Liver (tissue), 9 donors: ENCODE data around the gene NEK8. TPM values are rescaled to one million over a fixed set of nuclear protein-coding genes. Genes with fewer than 3 reads are reported as not detected.

Experiments used
- DNase-seq: peaks from one replicate; pipeline ENCODE4 v3.0.0-alpha.2; 2017; ENCODE audit warnings: low spot score
- H3K27ac ChIP-seq, 2 donors: one replicate each; pipeline ENCODE4 v1.7.0; 2013; ENCODE audit warnings: inconsistent platforms in 2 of 2, low read length in 2 of 2, control low read depth in 1 of 2, low read depth in 1 of 2, mild to moderate bottlenecking in 1 of 2
- H3K27me3 ChIP-seq, 4 donors: one replicate each; pipeline versions ENCODE4 v1.6.1 to v1.7.0; 2013; ENCODE audit warnings: low read length in 3 of 4, inconsistent platforms in 1 of 4, mild to moderate bottlenecking in 1 of 4, moderate library complexity in 1 of 4; ENCODE audit not compliant: control insufficient read depth in 4 of 4, insufficient read depth in 4 of 4
- H3K36me3 ChIP-seq, 4 donors: one replicate each; pipeline versions ENCODE4 v1.6.1 to v1.7.0; 2013; ENCODE audit warnings: low read length in 3 of 4, mild to moderate bottlenecking in 3 of 4, low read depth in 1 of 4, moderate library complexity in 1 of 4; ENCODE audit not compliant: control insufficient read depth in 4 of 4, insufficient read depth in 3 of 4
- H3K4me1 ChIP-seq, 4 donors: one replicate each; pipeline versions ENCODE4 v1.6.1 to v1.7.0; 2013; ENCODE audit warnings: low read length in 3 of 4, mild to moderate bottlenecking in 3 of 4, moderate library complexity in 1 of 4; ENCODE audit not compliant: control insufficient read depth in 4 of 4, insufficient read depth in 4 of 4
- H3K4me3 ChIP-seq, 3 donors: one replicate each; pipeline versions ENCODE4 v1.6.1 to v1.7.0; 2013; ENCODE audit warnings: low read length in 3 of 3, control low read depth in 1 of 3, low read depth in 1 of 3, mild to moderate bottlenecking in 1 of 3
- H3K9ac ChIP-seq, 2 donors: one replicate each; pipeline ENCODE4 v1.7.0; 2013; ENCODE audit warnings: low read length in 2 of 2, mild to moderate bottlenecking in 2 of 2, moderate library complexity in 2 of 2, control low read depth in 1 of 2, low read depth in 1 of 2
- H3K9me3 ChIP-seq, 4 donors: one replicate each; pipeline versions ENCODE4 v1.6.1 to v1.7.0; 2013; ENCODE audit warnings: low read length in 3 of 4; ENCODE audit not compliant: control insufficient read depth in 4 of 4
- ATF3 ChIP-seq: IDR thresholded peaks from 2 replicates; pipeline ENCODE4 v1.6.1; 2016; ENCODE audit warnings: antibody characterized with exemption
- CTCF ChIP-seq: fragments of 150-350 bp; IDR thresholded peaks from 2 replicates; pipeline ENCODE4 v1.5.1; 2017; ENCODE audit warnings: improper control_type of control experiment, low read depth, low read length; ENCODE audit not compliant: missing input control
- EGR1 ChIP-seq, 2 donors: IDR thresholded peaks; 2 replicates each; pipeline ENCODE4 v1.6.1; 2016 to 2018; ENCODE audit warnings: antibody characterized with exemption in 2 of 2, low read depth in 2 of 2
- FOXA1 ChIP-seq: IDR thresholded peaks from 2 replicates; pipeline ENCODE4 v1.6.1; 2016; ENCODE audit warnings: antibody characterized with exemption
- FOXA2 ChIP-seq: IDR thresholded peaks from 2 replicates; pipeline ENCODE4 v1.6.1; 2016; ENCODE audit warnings: antibody characterized with exemption
- GABPA ChIP-seq, 2 donors: IDR thresholded peaks in 1 of 2; conservative IDR thresholded peaks in 1 of 2; 2 replicates each; pipeline ENCODE4 v1.6.1; 2016; ENCODE audit warnings: antibody characterized with exemption in 2 of 2, mild to moderate bottlenecking in 1 of 2, moderate library complexity in 1 of 2
- HNF4A ChIP-seq, 2 donors: conservative IDR thresholded peaks; 2 replicates each; pipeline ENCODE4 v1.6.1; 2016; ENCODE audit warnings: antibody characterized with exemption in 2 of 2, mild to moderate bottlenecking in 2 of 2
- HNF4G ChIP-seq: IDR thresholded peaks from 2 replicates; pipeline ENCODE4 v1.6.1; 2016; ENCODE audit warnings: antibody characterized with exemption
- JUND ChIP-seq, 2 donors: IDR thresholded peaks; 2 replicates each; pipeline ENCODE4 v1.6.1; 2016; ENCODE audit warnings: antibody characterized with exemption in 2 of 2
- MAX ChIP-seq: IDR thresholded peaks from 2 replicates; pipeline ENCODE4 v1.6.1; 2016; ENCODE audit warnings: antibody characterized with exemption
- NR2F2 ChIP-seq: IDR thresholded peaks from 2 replicates; pipeline ENCODE4 v1.6.1; 2016; ENCODE audit warnings: antibody characterized with exemption
- RAD21 ChIP-seq, 2 donors: IDR thresholded peaks; 2 replicates each; pipeline ENCODE4 v1.6.1; 2016; ENCODE audit warnings: antibody characterized with exemption in 2 of 2, mild to moderate bottlenecking in 2 of 2
- RXRA ChIP-seq, 2 donors: IDR thresholded peaks; 2 replicates each; pipeline ENCODE4 v1.6.1; 2017 to 2018; ENCODE audit warnings: antibody characterized with exemption in 2 of 2, mild to moderate bottlenecking in 1 of 2
- SP1 ChIP-seq: IDR thresholded peaks from 2 replicates; pipeline ENCODE4 v1.6.1; 2018; ENCODE audit warnings: antibody characterized with exemption, mild to moderate bottlenecking
- TAF1 ChIP-seq: conservative IDR thresholded peaks from 2 replicates; pipeline ENCODE4 v1.6.1; 2016; ENCODE audit warnings: antibody characterized with exemption, mild to moderate bottlenecking
- YY1 ChIP-seq: IDR thresholded peaks from 2 replicates; pipeline ENCODE4 v1.6.1; 2016; ENCODE audit warnings: antibody characterized with exemption, mild to moderate bottlenecking
- ZBTB33 ChIP-seq: IDR thresholded peaks from 2 replicates; pipeline ENCODE4 v1.6.1; 2016; ENCODE audit warnings: antibody characterized with exemption
- WGBS: extraction: QIAGEN DNeasy Blood & Tissue Kit; methylation state at CpG from one replicate; pipeline ENCODE4 v1.1.7; 2013; 5-methylcytosine and 5-hydroxymethylcytosine counted together
- polyA plus RNA-seq, 2 donors: library from polyadenylated mRNA; stranded (reverse) in 1 of 2; unstranded in 1 of 2; fragments of 200-250 nt in 1 of 2; fragments of >200 nt in 1 of 2; fragmentation: Nextera tagmentation in 1 of 2; extraction: Ambion mirVana in 1 of 2; gene quantifications; one replicate each; pipeline versions ENCODE4 v1.2.1 to v1.2.3, GENCODE V29; 2013 to 2015
- total RNA-seq, 2 donors: library from RNA; depleted of rRNA; stranded (reverse); fragments of >200 nt; gene quantifications; one replicate each; pipeline ENCODE4 v1.2.3, GENCODE V29; 2014
- TF ChIP-seq, protein P1 (sequence below): IDR thresholded peaks from 2 replicates; pipeline ENCODE4 v1.6.1; 2016; ENCODE audit warnings: antibody characterized with exemption, mild to moderate bottlenecking
- donor health status: healthy.
- donor health status: healthy.
- donor health status: healthy.
- donor health status: healthy.
- donor health status: healthy.

Gene NEK8
- total and polyA plus RNA-seq, 4 donors, result 1.7 to 7.8 (median 4.5) TPM

DNA sequence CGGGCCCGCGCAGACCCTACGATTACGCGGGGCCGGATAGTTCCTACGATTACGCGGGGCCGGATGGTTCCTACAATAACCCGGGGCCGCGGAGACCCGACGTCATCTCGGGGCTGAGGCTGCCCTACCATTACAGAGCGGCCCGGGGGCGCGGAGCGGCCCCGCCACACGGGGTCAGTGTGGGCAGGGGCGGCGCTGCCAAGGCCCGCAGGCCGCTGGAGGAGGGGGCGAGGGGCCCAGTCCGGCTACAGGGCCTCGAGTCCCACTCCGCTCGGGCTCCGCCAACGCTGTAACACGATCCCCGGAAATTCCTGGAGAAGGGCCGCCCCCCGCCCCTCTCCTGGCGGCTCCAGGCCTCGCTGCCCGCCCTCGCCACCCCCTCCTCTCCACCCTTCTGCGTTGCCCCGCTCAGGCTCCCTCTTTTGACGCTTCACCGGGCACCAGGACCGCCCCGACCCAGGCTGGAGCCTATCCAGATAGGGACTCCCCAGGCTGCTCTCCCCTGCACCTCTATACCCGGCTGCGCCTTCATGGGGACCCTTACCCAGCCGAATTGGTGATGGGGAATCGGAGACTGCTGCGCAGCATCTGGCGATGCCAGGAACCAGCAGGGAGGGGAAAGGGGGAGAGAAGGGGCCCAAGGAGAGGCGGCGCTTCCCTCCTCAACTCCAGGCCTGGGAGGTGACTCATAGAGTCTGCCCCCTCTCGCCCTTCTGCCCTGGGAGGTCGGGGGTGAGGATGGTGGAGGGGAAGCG, 10.8 kb upstream of the NEK8 start, which contains the start of gene RAB34:
RAB34 (minus strand) TSS at position 291 of the 755 bp plus-strand sequence. CDS start 602 bp downstream, outside the sequence.
- H3K4me3 ChIP-seq, result peak within 1 kb of the TSS in 1 of 3 donors; percentile 36
- WGBS, result 25% methylated on average over 60 of the region's 60 CpGs
- H3K9me3 ChIP-seq, result no peaks in the 10 kb centered on the region
- peaks cover 5 to 11% (median 7%) of the 10 kb centered on the region in 4 donors for H3K36me3 ChIP-seq
- TF ChIP-seq NR2F2 (peak; percentile 59), HNF4A (conservative IDR thresholded peaks at IDR 0.05) (no peak), FOXA1 (no peak)
- H3K27ac ChIP-seq, result peak within 1 kb of the TSS; percentile 60 to 70
- H3K4me1 ChIP-seq, result peaks cover 7 to 27% (median 17%) of the 10 kb centered on the region in 4 donors
- H3K9ac ChIP-seq, result peak within 1 kb of the TSS in 1 of 2 donors; percentile 8
- DNase-seq, result peak; percentile 68
- no peaks in the 10 kb centered on the region for H3K27me3 ChIP-seq

DNA sequence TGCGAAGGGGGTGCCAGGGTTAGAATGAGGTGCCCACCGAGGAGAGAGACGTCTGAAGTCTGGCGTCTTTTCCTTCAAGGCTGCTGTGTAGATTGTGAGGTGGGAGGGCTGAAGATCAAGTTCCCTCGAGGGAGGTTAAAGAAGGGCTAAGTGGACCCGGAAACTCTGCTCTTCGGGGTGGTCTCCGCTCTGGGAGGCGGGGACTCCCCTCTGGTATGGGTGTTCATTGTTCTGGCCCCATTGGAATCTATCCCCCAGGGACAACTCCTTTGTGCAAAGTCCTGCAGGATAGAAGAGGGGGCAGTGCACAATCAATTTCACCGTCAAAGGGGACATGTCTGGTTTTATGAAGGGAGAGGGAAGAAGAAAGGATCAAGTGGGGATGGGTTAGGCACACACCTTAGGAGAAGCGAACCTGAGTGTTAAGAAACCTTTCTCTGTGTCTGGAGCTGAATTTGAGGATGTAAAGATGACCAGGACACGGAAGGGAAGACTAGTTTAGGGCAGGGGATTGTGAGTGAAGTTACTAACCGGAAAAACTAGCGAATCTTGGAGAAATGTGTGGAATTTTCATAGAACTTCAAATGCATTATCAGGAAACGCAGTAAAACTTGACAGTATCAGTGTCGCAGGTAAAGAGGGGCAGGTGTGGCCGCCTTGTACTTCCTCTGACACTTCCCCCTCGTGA, 10.1 kb upstream of the NEK8 start:
- TF ChIP-seq HNF4G (no peak), EGR1 (IDR thresholded peaks at IDR 0.05; ENCODE audit: low read depth in 2 of 2) (no peak), TAF1 (no peak), SP1 (no peak), MAX (no peak), CTCF (no peak), YY1 (no peak), ATF3 (no peak), NR2F2 (no peak), HNF4A (conservative IDR thresholded peaks at IDR 0.05) (no peak), FOXA2 (no peak), RXRA (IDR thresholded peaks at IDR 0.05) (no peak), RAD21 (IDR thresholded peaks at IDR 0.05) (no peak), GABPA (IDR thresholded peaks at IDR 0.05 in 1 of 2, conservative IDR thresholded peaks at IDR 0.05 in 1 of 2) (no peak), FOXA1 (no peak), ZBTB33 (no peak), JUND (IDR thresholded peaks at IDR 0.05) (no peak)
- TF ChIP-seq, protein P1, sequence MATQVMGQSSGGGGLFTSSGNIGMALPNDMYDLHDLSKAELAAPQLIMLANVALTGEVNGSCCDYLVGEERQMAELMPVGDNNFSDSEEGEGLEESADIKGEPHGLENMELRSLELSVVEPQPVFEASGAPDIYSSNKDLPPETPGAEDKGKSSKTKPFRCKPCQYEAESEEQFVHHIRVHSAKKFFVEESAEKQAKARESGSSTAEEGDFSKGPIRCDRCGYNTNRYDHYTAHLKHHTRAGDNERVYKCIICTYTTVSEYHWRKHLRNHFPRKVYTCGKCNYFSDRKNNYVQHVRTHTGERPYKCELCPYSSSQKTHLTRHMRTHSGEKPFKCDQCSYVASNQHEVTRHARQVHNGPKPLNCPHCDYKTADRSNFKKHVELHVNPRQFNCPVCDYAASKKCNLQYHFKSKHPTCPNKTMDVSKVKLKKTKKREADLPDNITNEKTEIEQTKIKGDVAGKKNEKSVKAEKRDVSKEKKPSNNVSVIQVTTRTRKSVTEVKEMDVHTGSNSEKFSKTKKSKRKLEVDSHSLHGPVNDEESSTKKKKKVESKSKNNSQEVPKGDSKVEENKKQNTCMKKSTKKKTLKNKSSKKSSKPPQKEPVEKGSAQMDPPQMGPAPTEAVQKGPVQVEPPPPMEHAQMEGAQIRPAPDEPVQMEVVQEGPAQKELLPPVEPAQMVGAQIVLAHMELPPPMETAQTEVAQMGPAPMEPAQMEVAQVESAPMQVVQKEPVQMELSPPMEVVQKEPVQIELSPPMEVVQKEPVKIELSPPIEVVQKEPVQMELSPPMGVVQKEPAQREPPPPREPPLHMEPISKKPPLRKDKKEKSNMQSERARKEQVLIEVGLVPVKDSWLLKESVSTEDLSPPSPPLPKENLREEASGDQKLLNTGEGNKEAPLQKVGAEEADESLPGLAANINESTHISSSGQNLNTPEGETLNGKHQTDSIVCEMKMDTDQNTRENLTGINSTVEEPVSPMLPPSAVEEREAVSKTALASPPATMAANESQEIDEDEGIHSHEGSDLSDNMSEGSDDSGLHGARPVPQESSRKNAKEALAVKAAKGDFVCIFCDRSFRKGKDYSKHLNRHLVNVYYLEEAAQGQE, result no peak
- 75% methylated on average over 18 of the region's 18 CpGs for WGBS
- DNase-seq, result no peak
- peaks cover 7 to 27% (median 17%) of the 10 kb centered on the region in 4 donors for H3K4me1 ChIP-seq
- no peaks in the 10 kb centered on the region for H3K27me3 ChIP-seq
- no peaks in the 10 kb centered on the region for H3K9me3 ChIP-seq
- no peak overlapping the region for H3K9ac ChIP-seq
- H3K36me3 ChIP-seq, result peaks cover 7 to 18% (median 13%) of the 10 kb centered on the region in 4 donors
- peak overlapping the region; percentile 60 to 70 for H3K27ac ChIP-seq
- H3K4me3 ChIP-seq, result no peak overlapping the region
